Endothelial cell of umbilical vein (primary cell): ENCODE results near the gene CLEC12A. TPM values are rescaled to one million over a fixed set of nuclear protein-coding genes. Genes with fewer than 3 reads are reported as not detected.

Experiments
- BruUV-seq: library from RNA; stranded (reverse); fragments of 400-500 nt; replicated peaks from 2 replicates; lab custom pipeline; 2021; lab: Mats Ljungman, UMichigan
- CTCF ChIA-PET: fragments of 300-600, 350-600 bp; sonication (Branson Sonifier 250); formaldehyde crosslinking; loops from one replicate; lab custom pipeline; 2021; ENCODE audit warnings: antibody characterized with exemption, inconsistent platforms; lab: Charles Lee
- POLR2A ChIA-PET: fragments of 300-600, 350-600 bp; sonication (Branson Sonifier 250); formaldehyde crosslinking; loops from one replicate; lab custom pipeline; 2021; ENCODE audit warnings: antibody characterized with exemption, inconsistent platforms; lab: Charles Lee
- DNase-seq: peaks from one replicate; pipeline ENCODE4 v3.0.0-alpha.2; 2011; ENCODE audit warnings: low read depth, low spot score
- FAIRE-seq: peaks from 2 replicates; lab custom pipeline; 2011; peaks lifted over from hg19 to GRCh38; lab: Jason Lieb, UNC
- H2AFZ ChIP-seq: 2 replicates; pipeline ENCODE4 v1.6.0; 2012; ENCODE audit warnings: low read depth, low read length, control low read depth, inconsistent platforms
- H3K27ac ChIP-seq: 2 replicates; pipeline ENCODE4 v1.5.1; 2011; ENCODE audit warnings: low read depth, mild to moderate bottlenecking, control low read depth, low read length, moderate library complexity; ENCODE audit not compliant: insufficient read depth
- H3K27me3 ChIP-seq, 2 experiments: 2 replicates each; pipeline versions ENCODE4 v1.6.0 to v1.6.1; 2011; ENCODE audit warnings: low read length in 2 of 2, mixed read lengths in 1 of 2; ENCODE audit not compliant: control insufficient read depth in 2 of 2, insufficient read depth in 2 of 2
- H3K36me3 ChIP-seq, 2 experiments: 2 replicates in 1 of 2; 3 replicates in 1 of 2; pipeline ENCODE4 v1.5.1; 2011; ENCODE audit warnings: low read length in 2 of 2, mild to moderate bottlenecking in 1 of 2, moderate library complexity in 1 of 2; ENCODE audit not compliant: control insufficient read depth in 2 of 2, insufficient read depth in 2 of 2; ENCODE audit errors: extremely low read depth in 1 of 2
- H3K4me1 ChIP-seq: 3 replicates; pipeline ENCODE4 v1.5.1; 2011; ENCODE audit warnings: mild to moderate bottlenecking, low read length; ENCODE audit not compliant: control insufficient read depth, insufficient read depth; ENCODE audit errors: extremely low read depth
- H3K4me2 ChIP-seq: 2 replicates; pipeline ENCODE4 v1.6.1; 2011; ENCODE audit warnings: low read length, control low read depth, mixed read lengths; ENCODE audit not compliant: insufficient read depth
- H3K4me3 ChIP-seq, 3 experiments: fragments of 200-600 bp in 1 of 3; sonication (generic), shearing (Covaris generic) in 1 of 3; replicated peaks in 1 of 3; 2 replicates each; pipeline ENCODE4 v1.5.1; 2011 to 2016; ENCODE audit warnings: control low read depth in 3 of 3, low read length in 3 of 3, mild to moderate bottlenecking in 2 of 3, inconsistent platforms in 1 of 3, low read depth in 1 of 3, moderate library complexity in 1 of 3; ENCODE audit not compliant: insufficient read depth in 1 of 3
- H3K79me2 ChIP-seq: 2 replicates; pipeline ENCODE4 v1.6.0; 2012; ENCODE audit warnings: low read length, inconsistent platforms; ENCODE audit not compliant: control insufficient read depth, insufficient read depth
- H3K9ac ChIP-seq: replicated peaks from 2 replicates; pipeline ENCODE3; 2011; ENCODE audit warnings: low read length, control low read depth; ENCODE audit not compliant: insufficient read depth; ENCODE audit errors: extremely low read depth
- H3K9me1 ChIP-seq: replicated peaks from 3 replicates; pipeline ENCODE4 v1.6.0; 2011; ENCODE audit warnings: mild to moderate bottlenecking, low read length; ENCODE audit not compliant: control insufficient read depth, insufficient read depth; ENCODE audit errors: extremely low read depth
- H3K9me3 ChIP-seq: replicated peaks from 2 replicates; pipeline ENCODE4 v1.5.1; 2012; ENCODE audit warnings: low read length, inconsistent platforms; ENCODE audit not compliant: control insufficient read depth, insufficient read depth
- H4K20me1 ChIP-seq: replicated peaks from 2 replicates; pipeline ENCODE3; 2011; ENCODE audit warnings: mild to moderate bottlenecking, low read length; ENCODE audit not compliant: control insufficient read depth, insufficient read depth; ENCODE audit errors: extremely low read depth
- CTCF ChIP-seq, 2 donors: IDR thresholded peaks; 1 replicate in 1 of 2; 2 replicates in 1 of 2; pipeline ENCODE4 v1.5.1; 2011; ENCODE audit warnings: low read length in 2 of 2, mild to moderate bottlenecking in 2 of 2, moderate library complexity in 2 of 2, control low read depth in 1 of 2, inconsistent platforms in 1 of 2, low read depth in 1 of 2; ENCODE audit not compliant: insufficient read depth in 1 of 2; ENCODE audit errors: extremely low read depth in 1 of 2
- EZH2 ChIP-seq: IDR thresholded peaks from 2 replicates; pipeline ENCODE4 v1.6.1; 2012; ENCODE audit warnings: borderline replicate concordance, low read depth, mild to moderate bottlenecking, moderate library complexity, low read length, inconsistent platforms; ENCODE audit not compliant: severe bottlenecking
- FOS ChIP-seq: IDR thresholded peaks from 2 replicates; pipeline ENCODE4 v1.6.1; 2011; ENCODE audit warnings: mild to moderate bottlenecking, low read length, moderate library complexity, borderline replicate concordance; ENCODE audit not compliant: insufficient read depth
- GATA2 ChIP-seq: IDR thresholded peaks from 2 replicates; pipeline ENCODE4 v1.7.0; 2011; ENCODE audit warnings: low read depth, mild to moderate bottlenecking, moderate library complexity, mixed read lengths, low read length; ENCODE audit not compliant: insufficient read length, insufficient read depth
- JUN ChIP-seq: IDR thresholded peaks from 2 replicates; pipeline ENCODE4 v1.6.1; 2011; ENCODE audit warnings: borderline replicate concordance, low read depth; ENCODE audit not compliant: insufficient read length, insufficient read depth
- MAX ChIP-seq: IDR thresholded peaks from 2 replicates; pipeline ENCODE4 v1.6.1; 2011; ENCODE audit not compliant: insufficient read depth, insufficient read length
- MYC ChIP-seq: IDR thresholded peaks from one replicate; pipeline ENCODE4 v1.6.1; 2011; ENCODE audit warnings: mild to moderate bottlenecking, low read depth, low read length
- POLR2A ChIP-seq: IDR thresholded peaks from 2 replicates; pipeline ENCODE4 v1.6.1; 2012; ENCODE audit warnings: low read depth, mild to moderate bottlenecking, control low read depth, low read length
- POLR2AphosphoS5 ChIP-seq: IDR thresholded peaks from 2 replicates; pipeline ENCODE4 v1.6.1; 2012; ENCODE audit warnings: low read depth, mild to moderate bottlenecking, control low read depth, low read length, moderate library complexity; ENCODE audit not compliant: insufficient read depth
- dilution Hi-C: fragments of 300-500 bp; cut with MboI; formaldehyde crosslinking; loops from one replicate; pipeline ENCODE4 v1.15.0; 2019; ENCODE audit warnings: low sequenced_read_pairs; ENCODE audit not compliant: extremely low pct_ligation_motif_present
- intact Hi-C: fragments of 100-400 bp; cut with micrococcal nuclease; formaldehyde crosslinking; loops from one replicate; pipeline ENCODE4 v1.10.0; 2022
- polyA plus RNA-seq, 4 experiments: library from polyadenylated mRNA; depleted of rRNA in 3 of 4; stranded (reverse) in 3 of 4; unstranded in 1 of 4; fragments of >200 nt; gene quantifications; 2 replicates each; pipeline versions ENCODE4 v1.2.1 to v1.2.3, GENCODE V29; 2011 to 2012; ENCODE audit warnings: missing spikeins in 1 of 4
- total RNA-seq: library from RNA; stranded (reverse); gene quantifications from 2 replicates; pipeline ENCODE4 v1.2.3, GENCODE V29; 2021

Gene CLEC12A
- total and polyA plus RNA-seq, 2 donors (not counting 3 experiments of a cell fraction or from before 2014, with no cell fraction given), result not detected

- BruUV-seq, result no TSS peak
- Histone ChIP-seq H3K9me1 (no peaks in the 10 kb centered on the region), H3K27me3 (peaks cover 0 to 3% of the 10 kb centered on the region in 2 experiments), H2AFZ (no peak overlapping the region), H3K79me2 (no peaks in the 10 kb centered on the region), H3K36me3 (no peaks in the 10 kb centered on the region), H3K4me1 (no peaks in the 10 kb centered on the region), H3K9ac (no peak overlapping the region), H4K20me1 (no peaks in the 10 kb centered on the region), H3K9me3 (no peaks in the 10 kb centered on the region), H3K4me3 (no peak overlapping the region), H3K4me2 (no peak overlapping the region), H3K27ac (no peak overlapping the region)
- CTCF ChIA-PET, result interaction anchor here (1.8 kb wide), 1 partner anchor 20 kb away, joined by 9 read pairs; no protein-coding TSS in a partner anchor
- POLR2A ChIA-PET, result no interaction called here
- intact Hi-C loops, result no loop called here
- TF ChIP-seq CTCF (IDR thresholded peaks at IDR 0.05; ENCODE audit: extremely low read depth in 1 of 2, insufficient read depth in 1 of 2, low read depth in 1 of 2, low read length in 2 of 2) (no peak), POLR2AphosphoS5 (no peak), POLR2A (no peak), FOS (no peak), MAX (no peak), MYC (no peak), JUN (no peak), GATA2 (no peak), EZH2 (no peak)
- dilution Hi-C loops, result no loop called here
- FAIRE-seq (no peak), DNase-seq (no peak)
Measured at GRCh38 chr12:9960590-9960989, 10.6 kb upstream of the CLEC12A start.
